IPS DF 6.9 (cell line): Measurements from ENCODE around the gene NRCAM.

ENCODE experiments used
- DNase-seq: peaks from one replicate; pipeline ENCODE4 v3.0.0-alpha.2; 2013; ENCODE audit warnings: low read depth, low spot score
- H3K27ac ChIP-seq: one replicate; pipeline ENCODE4 v1.5.1; 2013; ENCODE audit warnings: low read length, control low read depth
- H3K27me3 ChIP-seq: 2 replicates; pipeline ENCODE4 v1.6.1; 2013; ENCODE audit warnings: mild to moderate bottlenecking, low read length; ENCODE audit not compliant: control insufficient read depth, insufficient read depth
- H3K36me3 ChIP-seq: 2 replicates; pipeline ENCODE4 v1.6.1; 2013; ENCODE audit warnings: low read length; ENCODE audit not compliant: control insufficient read depth, insufficient read depth
- H3K4me1 ChIP-seq: 2 replicates; pipeline ENCODE4 v1.6.1; 2013; ENCODE audit warnings: low read length; ENCODE audit not compliant: control insufficient read depth, insufficient read depth
- H3K4me3 ChIP-seq: 2 replicates; pipeline ENCODE4 v1.5.1; 2013; ENCODE audit warnings: mild to moderate bottlenecking, low read length
- H3K9me3 ChIP-seq: 2 replicates; pipeline ENCODE4 v1.6.1; 2013; ENCODE audit warnings: low read length, inconsistent platforms; ENCODE audit not compliant: control insufficient read depth, insufficient read depth
- WGBS: extraction: QIAGEN DNeasy Blood & Tissue Kit; methylation state at CpG from one replicate; pipeline ENCODE4 v1.1.7; 2013; ENCODE audit warnings: mixed read lengths, missing lambda C conversion rate; ENCODE audit not compliant: insufficient read length, insufficient coverage; 5-methylcytosine and 5-hydroxymethylcytosine counted together

The NRCAM gene

DNA sequence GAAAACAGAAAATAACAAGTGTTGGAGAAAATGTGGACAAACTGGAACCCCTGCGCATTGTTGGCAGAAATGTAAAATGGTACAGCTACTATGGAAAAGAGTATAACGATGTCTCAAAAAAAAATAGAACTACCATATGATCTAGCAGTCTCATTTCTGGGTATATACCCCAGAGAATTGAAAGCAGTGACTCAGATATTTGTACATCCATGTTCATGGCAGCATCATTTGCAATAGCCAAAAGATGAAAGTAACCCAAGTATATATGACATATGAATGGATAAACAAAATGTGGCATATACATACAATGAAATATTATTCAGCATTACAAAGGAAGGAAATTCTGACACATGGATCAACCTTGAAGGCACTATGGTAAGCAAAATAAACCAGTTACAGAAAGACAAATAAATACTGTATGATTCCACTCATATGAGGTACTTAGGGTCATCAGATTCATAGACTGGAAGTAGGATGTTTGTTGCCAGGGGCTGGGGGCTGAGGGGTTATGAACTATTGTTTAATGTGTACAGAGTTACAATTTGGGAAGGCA, 4.9 kb downstream of the NRCAM start:
- DNase-seq: no peak
- Histone ChIP-seq H3K4me3 (no peak overlapping the region), H3K27ac (no peak overlapping the region), H3K9me3 (no peaks in the 10 kb centered on the region), H3K36me3 (no peaks in the 10 kb centered on the region), H3K4me1 (peaks cover 1% of the 10 kb centered on the region; the same call in 1 of the 2 replicates), H3K27me3 (peaks cover 10% of the 10 kb centered on the region; the same call in 1 of the 2 replicates)
- WGBS: no CpG with 5 or more reads among the region's 2 CpGs

DNA sequence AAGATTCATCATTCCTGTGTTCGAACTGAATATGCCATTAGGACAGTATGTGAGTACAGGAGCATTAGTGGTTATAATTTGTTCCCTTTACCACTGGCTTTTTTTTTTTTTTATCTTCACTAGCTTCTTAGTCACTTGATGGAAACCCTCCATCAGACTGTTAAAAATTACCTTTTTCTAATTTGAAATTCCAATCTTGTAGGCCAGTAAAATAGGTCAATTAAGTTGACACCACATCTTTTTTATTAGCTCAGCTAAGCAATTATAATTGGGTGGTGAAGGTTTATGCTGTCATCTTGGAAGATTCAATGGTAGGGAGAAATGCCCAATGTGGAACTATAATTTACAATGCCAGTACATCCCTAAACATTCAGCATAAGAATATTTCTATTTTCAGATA, 6.1 kb downstream of the NRCAM start:
- Histone ChIP-seq H3K4me1 (peaks cover 1% of the 10 kb centered on the region; the same call in 1 of the 2 replicates), H3K27me3 (peaks cover 8% of the 10 kb centered on the region; the same call in 1 of the 2 replicates)
- no CpG with 5 or more reads among the region's 1 CpG for WGBS

DNA sequence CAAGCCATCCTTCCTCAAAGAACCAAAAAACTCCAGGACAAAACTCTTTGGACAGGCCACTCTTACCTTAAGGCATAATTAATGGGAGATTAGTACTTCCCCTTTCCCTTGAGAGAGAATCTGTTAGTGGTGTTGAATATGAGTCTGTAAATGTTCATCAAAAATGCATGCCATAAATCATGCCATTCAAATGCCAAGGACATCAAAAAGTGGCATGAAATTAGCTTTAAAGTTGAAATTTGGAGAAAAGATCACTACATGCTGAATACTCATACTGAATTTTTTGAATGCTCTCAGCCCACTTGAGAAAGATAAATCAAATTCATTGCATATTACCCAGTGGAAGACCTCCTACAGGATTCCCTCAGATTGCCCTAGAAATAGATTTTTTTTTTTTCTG, 6.7 kb downstream of the NRCAM start:
- H3K4me1 ChIP-seq: peaks cover 1% of the 10 kb centered on the region; the same call in 1 of the 2 replicates
- no peak overlapping the region for H3K27ac ChIP-seq
- no peak for DNase-seq
- no peaks in the 10 kb centered on the region for H3K9me3 ChIP-seq
- H3K4me3 ChIP-seq: no peak overlapping the region
- peaks cover 5% of the 10 kb centered on the region; the same call in 1 of the 2 replicates for H3K27me3 ChIP-seq
- no peaks in the 10 kb centered on the region for H3K36me3 ChIP-seq

More for the DNA sequence above, 6.1 kb downstream of the NRCAM start:
- no peaks in the 10 kb centered on the region for H3K9me3 ChIP-seq
- no peak overlapping the region for H3K4me3 ChIP-seq
- H3K27ac ChIP-seq: no peak overlapping the region
- DNase-seq: no peak
- H3K36me3 ChIP-seq: no peaks in the 10 kb centered on the region

DNA sequence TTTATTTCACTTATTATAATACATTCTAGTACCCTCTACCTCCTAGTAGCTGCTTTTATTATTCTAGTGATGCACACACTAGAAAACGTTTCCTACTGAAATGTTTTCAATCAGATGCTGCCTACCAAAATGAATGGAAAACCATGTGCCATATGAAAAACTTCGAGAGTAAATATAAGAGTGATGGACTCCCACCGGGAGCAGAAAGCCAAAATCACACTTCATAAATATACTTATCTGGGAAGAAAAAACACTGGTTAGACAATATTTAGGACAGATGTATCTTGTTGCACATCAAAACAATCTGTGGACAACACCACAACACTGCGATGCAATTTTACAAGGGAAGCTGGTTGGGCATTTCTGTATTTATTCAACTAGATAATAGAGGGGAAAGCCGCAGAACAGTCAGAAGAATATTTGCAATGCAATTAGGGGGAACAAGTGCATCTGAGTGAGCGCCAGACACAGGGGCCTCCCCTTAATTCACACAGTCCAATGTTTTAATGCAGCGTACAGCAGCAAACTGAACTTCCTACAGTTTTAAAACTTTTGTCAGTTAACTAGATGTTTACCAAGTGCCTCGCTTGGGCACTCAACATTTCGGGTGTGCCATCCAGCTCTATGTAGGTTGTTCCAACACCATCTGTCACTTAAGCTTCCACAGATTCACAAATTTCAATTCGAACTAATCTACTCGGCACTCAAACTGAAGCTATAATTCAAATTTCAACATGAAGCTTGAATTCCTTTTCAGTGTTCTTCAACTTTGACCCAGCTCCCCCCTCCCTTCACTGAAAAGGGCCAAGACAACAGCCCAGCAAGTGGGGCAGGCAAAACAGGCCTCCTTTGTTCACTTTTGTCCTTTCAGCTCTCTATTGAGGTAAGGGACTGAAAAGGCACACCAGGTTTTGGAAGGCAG, 7.4 kb downstream of the NRCAM start:
- Histone ChIP-seq H3K4me3 (no peak overlapping the region), H3K27ac (no peak overlapping the region), H3K36me3 (no peaks in the 10 kb centered on the region), H3K27me3 (no peaks in the 10 kb centered on the region; the same call in 1 of the 2 replicates), H3K4me1 (no peaks in the 10 kb centered on the region; the same call in 1 of the 2 replicates), H3K9me3 (no peaks in the 10 kb centered on the region)
- no CpG with 5 or more reads among the region's 11 CpGs for WGBS
- DNase-seq: no peak

DNA sequence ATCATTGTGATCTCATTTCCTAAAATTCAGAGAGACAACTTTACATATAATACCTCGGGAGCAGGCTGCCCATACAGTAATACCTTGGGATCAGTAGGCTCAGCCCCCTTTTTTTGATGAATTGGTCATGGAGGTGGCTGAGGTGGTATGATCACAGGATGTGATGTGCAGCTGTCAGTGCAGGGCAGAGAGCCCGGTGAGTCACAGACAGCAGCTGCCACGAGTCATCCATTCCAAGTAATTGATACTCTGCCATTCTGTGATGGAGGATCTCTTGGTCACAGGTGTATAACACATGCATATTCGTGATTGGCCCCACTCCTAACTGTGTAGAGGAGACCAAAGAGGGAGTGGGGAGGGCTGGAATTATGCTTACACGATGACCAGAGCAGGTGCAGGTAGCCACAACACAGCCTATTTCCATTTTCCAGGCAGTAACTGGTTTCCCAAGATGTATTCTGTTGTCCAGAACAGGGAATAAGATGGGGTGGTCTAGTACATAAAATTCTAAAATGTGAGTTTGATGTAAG, 14.1 kb downstream of the NRCAM start:
- H3K4me1 ChIP-seq: no peaks in the 10 kb centered on the region
- H3K4me3 ChIP-seq: no peak overlapping the region
- no peaks in the 10 kb centered on the region for H3K9me3 ChIP-seq
- no peaks in the 10 kb centered on the region for H3K36me3 ChIP-seq
- no peak overlapping the region for H3K27ac ChIP-seq
- no CpG with 5 or more reads among the region's 5 CpGs for WGBS
- no peaks in the 10 kb centered on the region for H3K27me3 ChIP-seq
- DNase-seq: no peak

DNA sequence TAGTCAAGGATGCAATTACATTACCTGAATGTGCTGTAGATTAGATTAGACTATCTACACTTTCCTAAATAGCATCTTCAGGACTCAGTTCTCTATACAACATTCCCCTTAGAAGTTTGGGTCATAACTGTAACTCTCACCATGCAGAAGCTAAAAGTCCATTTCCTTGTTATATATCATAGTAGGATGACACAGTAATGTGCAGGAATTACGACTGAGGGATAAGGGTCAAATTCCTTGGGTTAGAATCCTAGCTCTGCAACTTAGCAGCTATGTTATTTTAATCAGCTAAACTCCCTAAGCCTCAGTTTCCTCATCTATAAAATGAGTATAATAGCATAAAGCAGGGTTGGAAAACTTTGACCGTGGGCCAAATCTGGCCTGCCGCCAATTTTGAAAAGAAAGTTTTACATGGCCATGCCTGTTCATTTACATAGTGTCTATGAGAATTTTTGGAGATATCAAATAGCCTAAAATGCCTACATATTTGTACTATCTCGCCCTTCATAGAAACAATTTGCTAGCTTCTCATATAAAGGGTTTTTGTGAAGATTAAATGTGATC, 14.8 kb downstream of the NRCAM start:
- H3K4me1 ChIP-seq: no peaks in the 10 kb centered on the region
- WGBS: no CpG with 5 or more reads among the region's 4 CpGs

DNA sequence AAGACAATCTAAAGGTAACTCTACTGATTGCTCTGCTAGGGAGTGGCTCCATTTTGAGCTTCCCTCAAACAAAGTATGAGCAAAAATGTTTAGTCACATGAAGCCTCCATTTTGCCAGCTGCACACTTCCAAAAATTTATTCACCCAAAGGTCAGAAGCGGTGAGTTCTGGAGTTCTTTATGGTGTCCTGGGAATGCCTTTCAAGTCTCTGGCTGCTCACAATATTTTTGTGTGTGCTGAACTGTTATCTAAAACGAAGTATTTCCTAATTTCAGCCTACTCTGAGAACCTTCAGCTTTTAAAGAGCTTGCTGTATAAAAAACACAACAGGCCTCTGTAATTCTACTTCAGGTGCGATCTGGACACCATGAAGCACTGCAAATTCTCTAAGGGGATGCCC, 15.6 kb downstream of the NRCAM start:
- no peaks in the 10 kb centered on the region for H3K4me1 ChIP-seq
- no peaks in the 10 kb centered on the region for H3K36me3 ChIP-seq
- no peaks in the 10 kb centered on the region for H3K27me3 ChIP-seq
- no peak for DNase-seq
- H3K4me3 ChIP-seq: no peak overlapping the region
- H3K27ac ChIP-seq: no peak overlapping the region
- WGBS: no CpG with 5 or more reads among the region's 3 CpGs
- H3K9me3 ChIP-seq: no peaks in the 10 kb centered on the region

More for the DNA sequence above, 14.8 kb downstream of the NRCAM start:
- Histone ChIP-seq H3K4me3 (no peak overlapping the region), H3K9me3 (no peaks in the 10 kb centered on the region), H3K27me3 (no peaks in the 10 kb centered on the region), H3K27ac (no peak overlapping the region), H3K36me3 (no peaks in the 10 kb centered on the region)
- no peak for DNase-seq

DNA sequence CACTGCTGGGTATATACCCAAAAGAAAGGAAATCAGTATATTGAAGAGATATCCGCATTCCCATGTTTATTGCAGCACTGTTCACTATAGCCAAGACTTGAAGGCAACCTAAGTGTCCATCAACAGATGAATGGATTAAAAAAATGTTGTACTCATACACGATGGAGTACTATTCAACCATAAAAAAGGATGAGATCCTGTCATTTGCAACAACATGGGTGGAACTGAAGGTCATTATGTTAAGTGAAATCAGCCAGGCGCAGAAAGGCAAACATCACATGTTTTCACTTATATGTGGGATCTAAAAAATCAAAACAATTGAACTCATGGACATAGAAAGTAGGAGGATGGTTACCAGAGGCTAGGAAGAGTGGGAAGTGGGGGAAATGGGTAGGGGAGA, 19.3 kb downstream of the NRCAM start:
- Histone ChIP-seq H3K4me1 (no peaks in the 10 kb centered on the region), H3K4me3 (no peak overlapping the region), H3K27me3 (no peaks in the 10 kb centered on the region), H3K27ac (no peak overlapping the region), H3K36me3 (no peaks in the 10 kb centered on the region), H3K9me3 (no peaks in the 10 kb centered on the region)
- no CpG with 5 or more reads among the region's 3 CpGs for WGBS
- DNase-seq: no peak

DNA sequence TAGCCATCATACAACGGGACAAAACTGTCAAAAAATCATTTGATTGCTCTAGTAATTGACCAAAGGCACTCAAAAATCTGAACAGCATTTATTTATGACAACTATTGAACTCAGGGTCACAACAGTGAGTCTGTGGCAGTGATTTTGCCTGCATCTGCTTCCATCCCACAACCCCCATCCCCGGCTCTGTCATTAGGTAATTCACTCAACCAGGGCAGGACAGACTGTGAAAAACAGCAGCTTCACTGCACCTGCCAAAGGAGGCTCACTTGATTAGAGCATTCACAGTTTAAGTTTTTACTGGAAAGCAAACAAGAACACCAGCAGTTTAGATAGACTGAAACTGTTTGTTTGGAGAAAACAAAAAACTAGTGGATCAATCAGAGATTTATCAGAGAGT, 22.2 kb downstream of the NRCAM start:
- Histone ChIP-seq H3K9me3 (no peaks in the 10 kb centered on the region), H3K4me1 (no peaks in the 10 kb centered on the region), H3K36me3 (no peaks in the 10 kb centered on the region), H3K4me3 (no peak overlapping the region), H3K27me3 (no peaks in the 10 kb centered on the region), H3K27ac (no peak overlapping the region)
- WGBS: no CpG with 5 or more reads among the region's 2 CpGs
- DNase-seq: no peak

DNA sequence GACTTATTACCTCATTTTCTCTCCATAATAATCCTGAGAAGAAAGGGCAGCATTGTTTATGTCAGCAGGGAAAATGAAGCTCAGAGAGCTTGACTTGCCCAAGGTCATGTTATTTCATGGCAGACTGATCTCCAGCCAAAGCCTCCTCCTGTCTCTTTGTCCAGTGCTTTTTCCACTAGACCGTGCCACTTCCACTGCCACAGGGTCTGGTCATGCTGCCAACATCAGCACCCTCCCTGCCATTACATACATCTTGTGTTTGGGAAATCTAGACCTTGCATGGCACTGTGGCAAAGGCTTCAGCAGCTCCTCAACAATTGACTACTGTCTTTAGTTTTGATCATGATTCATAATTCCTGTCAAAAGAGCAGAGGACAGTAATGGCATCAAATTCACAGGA, 25.1 kb downstream of the NRCAM start:
- no peaks in the 10 kb centered on the region for H3K27me3 ChIP-seq
- WGBS: no CpG with 5 or more reads among the region's 1 CpG
- H3K9me3 ChIP-seq: no peaks in the 10 kb centered on the region
- H3K27ac ChIP-seq: no peak overlapping the region
- H3K36me3 ChIP-seq: no peaks in the 10 kb centered on the region
- H3K4me3 ChIP-seq: no peak overlapping the region
- no peak for DNase-seq
- no peaks in the 10 kb centered on the region for H3K4me1 ChIP-seq
